Measurements from ENCODE around the gene FAM193A.
"Not testable (repeated sequence)": the region's sequence is repeated elsewhere in the genome, so short reads cannot be mapped to it uniquely, and the experiment has no call there.

FAM193A gene, protein sequence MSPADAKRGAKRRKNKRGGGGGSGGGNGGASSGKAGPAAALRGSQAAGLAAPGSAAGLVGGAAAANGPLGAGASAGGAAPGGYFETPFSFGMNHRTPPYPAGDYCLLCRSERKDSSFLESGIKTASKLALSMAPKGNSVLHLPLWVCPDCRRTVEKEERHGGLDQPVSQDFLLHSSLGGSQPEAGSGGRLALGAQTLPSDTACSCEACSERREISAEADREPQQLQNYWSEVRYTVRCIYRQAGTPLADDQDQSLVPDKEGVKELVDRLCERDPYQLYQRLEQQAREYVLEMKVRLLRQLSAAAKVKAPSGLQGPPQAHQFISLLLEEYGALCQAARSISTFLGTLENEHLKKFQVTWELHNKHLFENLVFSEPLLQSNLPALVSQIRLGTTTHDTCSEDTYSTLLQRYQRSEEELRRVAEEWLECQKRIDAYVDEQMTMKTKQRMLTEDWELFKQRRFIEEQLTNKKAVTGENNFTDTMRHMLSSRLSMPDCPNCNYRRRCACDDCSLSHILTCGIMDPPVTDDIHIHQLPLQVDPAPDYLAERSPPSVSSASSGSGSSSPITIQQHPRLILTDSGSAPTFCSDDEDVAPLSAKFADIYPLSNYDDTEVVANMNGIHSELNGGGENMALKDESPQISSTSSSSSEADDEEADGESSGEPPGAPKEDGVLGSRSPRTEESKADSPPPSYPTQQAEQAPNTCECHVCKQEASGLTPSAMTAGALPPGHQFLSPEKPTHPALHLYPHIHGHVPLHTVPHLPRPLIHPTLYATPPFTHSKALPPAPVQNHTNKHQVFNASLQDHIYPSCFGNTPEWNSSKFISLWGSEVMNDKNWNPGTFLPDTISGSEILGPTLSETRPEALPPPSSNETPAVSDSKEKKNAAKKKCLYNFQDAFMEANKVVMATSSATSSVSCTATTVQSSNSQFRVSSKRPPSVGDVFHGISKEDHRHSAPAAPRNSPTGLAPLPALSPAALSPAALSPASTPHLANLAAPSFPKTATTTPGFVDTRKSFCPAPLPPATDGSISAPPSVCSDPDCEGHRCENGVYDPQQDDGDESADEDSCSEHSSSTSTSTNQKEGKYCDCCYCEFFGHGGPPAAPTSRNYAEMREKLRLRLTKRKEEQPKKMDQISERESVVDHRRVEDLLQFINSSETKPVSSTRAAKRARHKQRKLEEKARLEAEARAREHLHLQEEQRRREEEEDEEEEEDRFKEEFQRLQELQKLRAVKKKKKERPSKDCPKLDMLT (N-terminal part only)

DNA sequence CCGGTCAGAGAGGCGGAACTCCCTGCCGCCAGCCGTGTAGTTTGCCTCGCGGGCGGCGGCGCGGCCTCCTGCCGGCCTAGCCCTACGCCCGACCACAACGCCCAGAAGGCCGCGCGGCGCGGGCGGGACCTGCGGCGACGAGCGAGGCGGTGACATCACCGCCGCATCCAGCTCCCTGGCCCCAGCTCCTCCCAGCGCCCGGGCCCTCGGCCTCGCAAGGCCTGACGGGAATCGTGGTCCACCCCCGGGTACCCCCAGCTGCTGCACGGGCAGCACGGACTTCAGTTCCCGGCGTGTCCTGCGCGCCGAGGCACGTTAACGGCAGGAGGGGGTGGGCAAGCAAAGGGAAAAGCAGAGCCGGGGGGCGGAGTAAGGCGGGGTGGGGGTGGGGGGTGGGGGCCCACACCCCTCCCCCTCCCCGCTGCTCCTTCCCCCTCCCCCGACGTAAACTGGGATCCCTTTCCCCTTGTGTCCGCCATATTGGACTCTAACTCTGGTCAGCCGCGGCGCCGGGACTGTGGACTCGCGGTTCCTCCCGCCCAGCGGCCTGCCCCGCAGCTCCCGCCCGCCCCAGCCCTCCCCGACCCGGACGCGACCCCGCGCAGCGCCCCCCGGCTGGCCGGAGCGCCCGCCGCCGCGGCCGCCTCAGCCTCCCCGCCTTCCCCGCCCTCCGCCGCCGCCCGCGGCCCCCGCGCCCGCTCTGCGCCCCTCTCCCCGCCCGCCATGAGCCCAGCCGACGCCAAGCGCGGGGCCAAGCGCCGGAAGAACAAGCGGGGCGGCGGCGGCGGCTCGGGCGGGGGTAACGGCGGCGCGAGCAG, at the start of gene FAM193A:
TSS of gene FAM193A (plus strand) at position 455 of the 818 bp plus-strand sequence. CDS start at position 724, 269 bp downstream.
- peak; percentile 97 to 98 for DNase-seq (ENCODE audit: low read depth in 2 of 2)

DNA sequence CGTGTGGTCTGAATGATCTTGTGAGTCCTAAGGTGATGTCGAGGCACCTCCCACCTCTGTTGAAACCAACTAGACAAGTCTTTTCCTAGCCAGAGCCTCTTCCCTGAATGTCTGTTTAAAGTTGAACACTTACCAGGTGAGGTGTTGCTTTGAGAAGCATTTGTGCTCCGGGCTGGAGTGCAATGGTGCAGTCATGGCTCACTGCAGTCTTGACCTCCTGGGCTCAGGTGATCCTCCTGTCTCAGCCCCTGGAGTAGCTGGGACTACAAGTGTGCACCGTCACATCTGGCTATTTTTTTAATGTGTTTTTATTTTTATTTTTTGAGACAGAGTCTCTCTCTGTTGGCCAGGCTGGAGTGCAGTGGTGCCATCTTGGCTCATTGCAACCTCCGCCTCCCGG, 49.5 kb upstream of the FAM193A start:
- DNase-seq (ENCODE audit: low read depth in 2 of 2) = no peak

DNA sequence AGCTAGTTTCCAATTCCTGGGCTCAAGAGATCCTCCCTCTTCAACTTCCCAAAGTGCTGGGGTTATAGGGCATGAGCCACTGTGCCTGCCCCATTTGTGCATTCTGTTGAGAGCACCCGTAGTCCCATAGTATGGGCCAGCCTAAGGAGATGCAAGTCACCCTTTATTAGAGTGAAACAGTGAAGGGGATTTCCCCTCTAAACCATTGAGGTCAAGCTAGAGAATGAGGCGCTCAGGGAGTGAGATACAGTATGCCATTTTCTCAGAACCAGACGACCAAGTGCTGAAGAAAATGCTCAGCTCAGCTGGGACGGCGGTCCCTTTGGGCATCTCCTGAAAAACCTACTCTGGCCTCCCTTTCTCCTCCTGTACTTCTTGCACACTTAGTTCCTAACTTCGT, 48.8 kb upstream of the FAM193A start:
- DNase-seq (ENCODE audit: low read depth in 2 of 2) = no peak

DNA sequence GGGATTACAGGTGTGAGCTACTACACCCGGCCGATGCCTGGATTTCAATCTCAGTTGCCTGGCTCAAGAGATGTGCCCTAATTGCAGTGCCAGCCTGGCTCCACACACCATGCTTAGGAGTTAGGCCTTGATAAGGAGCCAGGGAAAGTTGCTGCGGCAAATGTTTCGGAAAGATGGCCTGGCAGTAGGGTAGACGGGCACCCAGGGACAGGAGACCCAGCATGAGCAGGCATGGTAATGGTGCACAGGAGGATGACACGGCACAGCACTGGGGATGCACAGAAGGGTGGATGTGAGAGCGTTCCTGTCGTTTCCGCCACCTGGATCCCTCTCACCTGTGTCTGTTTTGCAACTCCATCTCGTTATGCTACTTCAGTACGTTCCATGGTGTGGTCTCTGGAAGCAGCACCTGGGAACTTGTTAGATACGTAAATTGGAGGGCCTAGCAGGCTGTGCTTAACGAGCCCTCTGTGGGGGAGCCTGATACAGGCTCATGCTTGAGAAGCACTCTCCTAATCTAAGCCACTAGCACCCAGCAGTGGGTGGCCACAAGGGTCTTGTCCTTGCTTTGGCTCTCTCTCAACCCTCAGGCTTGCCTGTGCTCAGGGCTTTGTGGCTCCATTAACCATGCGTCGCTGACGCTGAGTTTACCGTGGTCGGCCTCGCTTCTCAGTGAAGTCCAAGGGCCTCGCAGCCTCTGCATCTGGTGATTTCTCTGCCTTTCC, 47.2 kb upstream of the FAM193A start:
- no peak for DNase-seq (ENCODE audit: low read depth in 2 of 2)

DNA sequence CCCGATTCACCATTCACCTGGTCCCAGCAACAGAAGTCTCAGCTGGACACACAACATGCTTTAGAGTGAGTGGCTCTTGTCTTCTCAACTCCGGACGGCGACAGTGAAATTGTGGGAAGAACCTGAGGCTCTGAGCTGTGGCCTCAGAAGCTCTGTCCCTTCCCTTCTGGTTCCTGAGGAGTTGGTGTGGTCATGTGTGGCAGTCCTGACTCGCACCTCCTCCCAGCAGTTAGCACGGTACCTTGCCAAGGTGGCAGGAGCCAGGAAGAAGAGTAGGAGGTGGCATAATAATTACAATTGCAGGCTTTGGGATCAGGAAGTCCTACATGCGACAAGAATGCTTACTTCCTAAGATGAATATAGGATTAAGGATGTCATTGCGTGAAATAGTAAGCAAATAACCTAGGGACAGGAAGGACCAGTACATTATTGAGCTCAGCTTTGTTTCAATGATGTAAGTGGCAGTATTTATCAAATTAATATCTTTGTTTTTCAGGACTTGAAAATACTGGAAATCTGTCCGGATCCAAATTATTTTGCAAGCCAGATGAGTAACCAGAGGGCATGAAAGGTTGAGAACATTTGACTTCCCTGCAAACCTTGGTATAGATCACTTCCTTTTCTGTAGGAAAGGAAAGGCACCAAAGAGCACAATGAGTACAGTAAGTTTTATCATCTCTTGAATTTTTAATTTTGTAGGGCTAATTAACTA, 46.5 kb upstream of the FAM193A start:
- no peak for DNase-seq (ENCODE audit: low read depth in 2 of 2)

DNA sequence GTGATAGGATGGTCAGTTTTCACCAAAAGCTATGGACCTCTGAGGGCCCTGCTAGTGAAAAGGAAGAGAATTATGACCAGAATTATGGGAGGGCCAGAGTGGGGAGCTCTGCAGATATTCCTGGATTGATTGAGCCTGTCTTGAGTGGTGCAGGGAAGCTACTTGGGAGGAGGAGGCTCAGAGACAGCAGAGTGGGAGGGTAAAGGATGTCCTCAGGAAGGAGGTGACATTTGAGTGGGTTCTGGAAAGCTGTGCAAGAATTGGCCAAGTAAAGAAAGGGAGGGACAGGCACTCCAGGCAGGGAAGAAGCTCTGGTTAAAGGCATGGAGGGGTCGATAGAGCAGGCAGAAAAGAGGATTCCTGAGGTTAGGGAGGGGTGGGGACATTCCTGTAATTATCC, 43.5 kb upstream of the FAM193A start:
- DNase-seq (ENCODE audit: low read depth in 2 of 2) = no peak

DNA sequence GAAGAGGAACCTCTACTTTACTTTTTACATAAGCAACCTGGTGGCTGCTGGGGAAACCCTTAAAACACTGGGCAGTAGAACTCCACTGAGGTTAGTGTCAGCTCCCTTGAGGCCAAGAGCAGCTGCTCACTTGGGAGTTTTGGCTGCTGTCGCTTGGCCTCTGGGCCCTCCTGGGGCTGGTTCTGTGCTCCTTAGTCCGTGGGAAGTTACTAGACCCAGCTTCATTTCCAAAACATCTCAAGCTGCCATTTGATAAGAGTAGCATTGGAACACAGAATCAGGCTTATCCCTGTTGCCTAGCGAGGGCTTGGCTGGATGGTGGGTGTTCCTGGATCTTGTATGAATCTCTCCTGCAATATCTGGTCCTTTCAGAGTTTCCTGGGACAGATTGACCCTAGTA, 41.5 kb upstream of the FAM193A start:
- no peak for DNase-seq (ENCODE audit: low read depth in 2 of 2)

DNA sequence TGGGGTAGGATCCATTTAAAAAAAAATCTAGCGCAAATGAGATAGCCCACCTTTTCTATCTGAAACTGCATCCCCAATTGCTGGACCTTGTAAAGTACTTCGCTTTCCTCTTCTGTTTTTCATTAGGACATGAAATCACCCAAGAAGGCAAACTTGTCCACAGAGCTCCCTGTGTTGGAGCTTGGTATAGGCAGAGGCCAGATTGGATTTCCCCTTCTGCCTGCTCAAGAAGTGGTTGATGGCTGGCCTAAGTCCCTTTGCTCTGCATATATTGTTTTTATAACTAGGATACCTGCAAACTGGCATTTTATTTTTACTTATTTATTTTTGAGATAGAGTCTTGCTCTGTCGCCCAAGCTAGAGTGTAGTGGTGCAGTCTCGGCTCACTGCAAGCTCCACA, 39.1 kb upstream of the FAM193A start:
- DNase-seq (ENCODE audit: low read depth in 2 of 2) = no peak

DNA sequence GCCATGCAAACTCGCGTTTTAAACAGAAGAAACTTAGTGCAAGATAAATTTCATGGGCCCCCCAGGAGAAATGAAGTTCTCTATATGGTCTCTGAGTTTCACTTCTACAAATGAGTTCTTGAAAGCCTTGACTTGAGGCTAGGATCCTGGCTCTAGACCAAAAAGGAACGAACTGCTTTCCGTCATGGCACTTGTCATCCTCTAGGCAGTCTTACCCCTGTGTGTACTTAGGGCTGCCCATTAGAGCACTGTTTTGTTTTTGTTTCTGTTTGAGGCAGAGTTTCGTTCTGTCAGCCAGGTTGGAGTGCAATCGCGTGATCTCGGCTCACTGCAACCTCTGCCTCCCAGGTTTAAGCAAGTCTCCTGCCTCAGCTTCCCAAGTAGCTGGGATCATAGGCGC, 38.5 kb upstream of the FAM193A start:
- DNase-seq (ENCODE audit: low read depth in 2 of 2) = no peak

DNA sequence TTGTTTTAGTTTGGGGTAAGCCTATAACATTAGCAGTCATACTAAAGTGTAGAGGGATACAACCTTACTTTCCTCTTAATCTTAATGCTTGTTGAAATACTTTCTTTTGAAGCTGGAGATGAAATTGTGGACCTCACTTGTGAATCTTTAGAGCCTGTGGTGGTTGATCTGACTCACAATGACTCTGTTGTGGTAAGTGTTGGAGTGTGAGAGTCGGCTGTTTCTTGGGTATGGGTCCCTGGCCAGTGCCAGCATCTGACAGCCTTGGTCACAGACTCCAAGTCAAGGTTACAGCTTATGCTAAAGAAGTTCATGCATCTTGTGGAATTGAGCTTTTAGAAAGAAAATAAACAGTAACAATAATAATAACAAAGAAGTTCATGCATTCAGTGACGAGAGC, 35.9 kb upstream of the FAM193A start:
- no peak for DNase-seq (ENCODE audit: low read depth in 2 of 2)

DNA sequence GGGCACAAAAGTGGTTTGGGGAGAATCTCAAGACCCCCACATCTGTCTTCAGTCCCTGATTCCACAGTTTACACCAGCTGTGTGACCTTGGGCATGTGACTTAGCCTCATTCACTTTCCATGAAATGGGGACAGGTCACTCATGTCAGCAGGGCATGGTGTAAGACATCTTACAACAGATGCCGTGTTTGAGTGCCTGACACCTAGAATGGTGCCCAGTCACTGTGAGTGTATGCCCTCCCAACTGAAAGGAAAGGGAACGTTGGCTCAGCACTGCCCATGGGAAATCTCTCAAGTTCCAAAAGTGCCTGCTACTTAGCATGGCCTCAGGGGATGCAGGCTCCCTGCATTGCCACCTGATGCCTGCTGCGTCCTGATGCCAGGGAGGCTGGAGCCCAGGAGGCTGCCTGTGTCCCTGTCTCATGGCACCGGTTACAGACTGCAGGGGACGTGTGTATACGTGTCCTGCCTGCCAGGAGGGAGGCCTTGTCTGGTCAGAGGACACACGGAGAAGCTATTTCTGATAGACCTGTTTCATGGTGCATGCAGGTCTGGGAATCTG, 35.3 kb upstream of the FAM193A start:
- no peak for DNase-seq (ENCODE audit: low read depth in 2 of 2)

DNA sequence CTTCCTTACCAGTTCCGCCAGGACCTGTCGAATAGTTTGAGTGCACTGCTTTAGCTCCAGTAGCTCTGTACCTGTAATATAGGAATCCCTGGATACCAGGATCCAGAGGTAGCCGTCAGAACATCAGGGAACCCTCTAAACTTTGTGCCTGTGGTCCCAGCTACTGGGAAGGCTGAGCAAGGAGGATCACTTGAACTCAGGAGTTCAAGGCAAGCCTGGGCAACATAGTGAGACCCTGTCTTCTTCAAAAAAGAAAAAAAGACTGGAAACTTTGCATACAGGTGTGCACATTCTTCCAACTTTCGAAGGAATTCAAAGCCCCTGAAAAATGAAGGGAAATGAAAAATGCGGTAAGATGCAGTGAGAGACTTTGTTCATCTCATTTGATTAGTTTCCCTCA, 32.6 kb upstream of the FAM193A start:
- DNase-seq (ENCODE audit: low read depth in 2 of 2) = no peak

DNA sequence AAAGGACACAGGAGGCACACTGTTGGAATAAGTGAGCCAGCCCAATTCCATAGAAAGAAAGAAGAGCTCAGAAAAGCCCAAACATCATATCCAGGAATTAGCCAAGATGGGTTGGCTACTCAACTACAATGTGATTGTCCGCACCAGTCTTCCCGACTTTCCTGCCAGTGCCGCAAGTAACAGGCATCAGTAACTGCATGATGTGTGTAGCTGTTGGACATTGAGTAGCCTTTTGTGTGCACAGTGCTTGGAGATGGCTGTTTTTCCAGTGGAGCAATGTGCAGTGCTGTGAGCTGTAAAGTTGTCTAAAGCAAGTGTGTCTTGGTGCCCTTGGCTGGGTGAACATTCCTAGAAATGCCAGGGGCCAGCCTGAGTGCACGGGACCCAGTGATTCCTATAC, 29.2 kb upstream of the FAM193A start:
- DNase-seq (ENCODE audit: low read depth in 2 of 2) = no peak

DNA sequence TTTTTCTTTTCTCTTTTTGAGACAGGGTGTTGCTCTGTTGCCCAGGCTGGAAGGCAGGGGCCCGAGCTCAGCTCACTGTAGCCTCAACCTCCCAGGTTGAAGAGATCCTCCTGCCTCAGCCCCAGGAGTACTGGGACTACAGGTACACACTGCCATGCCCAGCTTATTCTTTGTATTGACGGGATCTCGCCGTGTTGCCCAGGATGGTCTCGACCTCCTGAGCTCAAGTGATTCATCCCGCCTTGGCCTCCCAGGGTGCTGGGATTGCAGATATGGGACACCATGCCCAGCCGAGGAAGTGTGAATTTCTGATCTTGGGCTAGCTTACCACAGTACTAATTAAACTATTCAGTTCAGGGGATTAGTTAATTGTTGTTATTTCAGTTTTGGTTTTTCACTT, 28.6 kb upstream of the FAM193A start:
- DNase-seq (ENCODE audit: low read depth in 2 of 2) = no peak

DNA sequence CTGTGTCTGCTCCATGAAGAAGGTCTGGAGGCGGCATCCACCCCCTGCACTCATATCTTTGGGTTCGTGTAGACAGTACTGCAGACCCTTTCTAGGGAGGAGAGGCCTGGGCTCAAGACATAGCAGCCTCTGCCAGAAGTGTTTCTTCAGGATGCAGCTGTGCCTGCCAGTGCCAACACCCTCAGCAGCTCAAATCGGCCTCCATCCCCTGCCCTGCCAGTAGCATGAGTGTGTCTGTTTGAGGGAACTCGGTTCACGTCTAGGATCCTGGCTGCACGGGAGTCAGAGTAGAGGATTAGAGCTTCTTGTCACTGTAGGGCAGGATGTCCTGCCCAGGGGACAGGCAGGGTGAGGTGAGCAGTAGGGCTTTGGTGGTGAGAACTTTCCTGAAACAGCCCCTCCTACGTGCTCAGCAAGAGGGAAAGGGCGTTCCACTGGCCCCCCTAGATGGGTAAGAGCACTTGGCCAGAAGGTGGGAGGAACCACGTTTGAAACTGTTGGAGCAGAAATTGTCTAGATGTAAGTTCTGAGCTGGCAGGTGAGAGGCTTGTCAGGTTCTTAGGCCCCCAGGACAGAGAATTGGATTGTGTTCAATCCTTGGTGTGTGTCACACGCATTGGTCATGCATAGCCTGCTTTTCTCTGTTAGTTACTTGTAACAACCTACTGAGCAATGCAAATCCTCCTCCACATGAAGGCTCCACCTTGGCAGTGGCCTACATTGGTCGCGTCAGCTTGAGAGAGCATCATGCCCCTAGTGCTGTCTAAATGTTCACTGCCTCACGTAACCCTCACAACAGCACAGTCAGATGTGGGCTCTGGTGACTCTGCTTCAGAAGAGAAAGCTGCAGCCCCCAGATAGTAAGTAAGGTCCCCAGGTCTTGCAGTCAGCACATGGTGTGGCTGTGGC, 25.8 kb upstream of the FAM193A start:
- DNase-seq (ENCODE audit: low read depth in 2 of 2) = no peak

DNA sequence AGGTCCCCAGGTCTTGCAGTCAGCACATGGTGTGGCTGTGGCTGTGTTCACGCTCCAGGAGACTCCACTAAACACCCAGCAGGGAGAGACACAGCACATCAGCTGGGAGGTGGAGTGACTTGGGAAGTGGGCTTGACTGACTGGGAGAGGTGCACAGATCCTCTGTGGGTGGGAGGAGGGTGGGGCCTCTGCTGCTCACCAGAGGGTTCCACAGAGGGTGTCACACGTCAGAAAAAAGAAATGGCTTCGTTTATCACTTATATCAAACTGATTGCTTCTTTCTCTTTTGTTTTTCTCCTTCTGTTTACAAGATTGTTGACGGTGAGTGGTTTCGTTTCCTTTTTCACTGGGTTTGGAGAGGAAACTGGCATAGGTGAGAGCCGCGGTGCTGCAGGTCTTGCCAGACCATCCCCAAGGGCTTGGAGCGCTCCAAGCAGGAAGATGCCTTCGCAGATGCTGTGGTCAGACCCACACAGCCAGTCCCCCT, 24.8 kb upstream of the FAM193A start:
- DNase-seq (ENCODE audit: low read depth in 2 of 2) = no peak

DNA sequence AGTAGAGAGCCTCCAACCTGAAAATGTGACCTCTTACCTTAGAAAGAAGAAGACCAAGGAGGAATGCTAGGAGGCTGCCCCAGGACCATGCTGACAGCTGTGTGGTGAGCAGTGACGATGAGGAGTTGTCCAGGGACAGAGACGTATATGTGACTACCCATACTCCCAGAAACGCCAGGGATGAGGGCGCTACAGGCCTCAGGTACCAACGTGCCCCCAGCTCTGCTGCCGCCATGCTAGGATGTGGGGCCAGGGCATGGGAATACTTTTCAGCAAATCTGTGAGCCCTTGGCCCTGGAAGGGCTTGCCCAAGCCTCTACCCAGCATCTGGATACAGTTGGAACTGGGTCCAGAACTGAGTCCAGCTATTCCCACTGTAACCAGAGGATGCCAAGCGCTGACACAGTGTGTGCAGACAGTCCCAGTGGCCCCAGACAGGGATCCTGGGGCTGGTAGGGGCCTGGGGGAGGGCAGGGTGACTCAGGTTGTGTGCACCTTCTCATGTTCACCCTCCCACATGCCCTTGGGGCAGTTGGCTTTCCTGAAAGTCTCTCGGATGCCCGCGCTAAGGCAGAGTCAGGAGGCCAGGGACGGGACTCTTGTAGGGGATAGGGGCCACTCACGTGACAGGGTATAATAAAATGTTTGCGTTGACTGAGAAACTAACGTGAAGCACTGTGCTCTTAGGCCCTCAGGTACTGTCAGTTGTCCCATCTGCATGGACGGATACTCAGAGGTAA, 23.9 kb upstream of the FAM193A start:
- DNase-seq (ENCODE audit: low read depth in 2 of 2) = no peak

DNA sequence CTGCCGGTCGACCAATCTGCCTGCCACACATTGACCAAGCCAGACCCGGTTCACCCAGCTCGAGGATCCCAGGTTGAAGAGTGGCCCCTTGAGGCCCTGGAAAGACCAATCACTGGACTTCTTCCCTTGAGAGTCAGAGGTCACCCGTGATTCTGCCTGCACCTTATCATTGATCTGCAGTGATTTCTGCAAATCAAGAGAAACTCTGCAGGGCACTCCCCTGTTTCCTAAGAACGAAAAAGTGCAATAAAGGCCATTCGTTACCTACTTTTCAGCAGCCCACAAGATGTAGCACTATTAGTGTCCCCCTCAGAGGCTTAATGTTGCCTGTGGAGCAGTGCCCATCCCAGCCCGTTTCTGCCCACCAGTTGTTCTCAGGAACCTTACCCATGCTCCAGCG, 22.3 kb upstream of the FAM193A start:
- DNase-seq (ENCODE audit: low read depth in 2 of 2) = not testable (repeated sequence)
